ENCODE measurements around the gene RAET1G.

- TF ChIP-seq CTCF (IDR thresholded peaks at IDR 0.05) (no peak), EZH2 (IDR thresholded peaks at IDR 0.05; ENCODE audit: borderline replicate concordance, insufficient read depth, low read depth, low read length, poor library complexity, severe bottlenecking) (no peak)
These were observed 24.0 kb downstream of the RAET1G start for GRCh38 chr6:149898966-149899365.

Data from B cell (primary cell).